ENCODE data around the gene CAPZA3. TPM values are rescaled to one million over a fixed set of nuclear protein-coding genes. Genes with fewer than 3 reads are reported as not detected.
"Not testable (repeated sequence)": the region's sequence is repeated elsewhere in the genome, so short reads cannot be mapped to it uniquely, and the experiment has no call there.

CAPZA3 gene
- total RNA-seq, 2 experiments from 2014 or later = not detected

DNA sequence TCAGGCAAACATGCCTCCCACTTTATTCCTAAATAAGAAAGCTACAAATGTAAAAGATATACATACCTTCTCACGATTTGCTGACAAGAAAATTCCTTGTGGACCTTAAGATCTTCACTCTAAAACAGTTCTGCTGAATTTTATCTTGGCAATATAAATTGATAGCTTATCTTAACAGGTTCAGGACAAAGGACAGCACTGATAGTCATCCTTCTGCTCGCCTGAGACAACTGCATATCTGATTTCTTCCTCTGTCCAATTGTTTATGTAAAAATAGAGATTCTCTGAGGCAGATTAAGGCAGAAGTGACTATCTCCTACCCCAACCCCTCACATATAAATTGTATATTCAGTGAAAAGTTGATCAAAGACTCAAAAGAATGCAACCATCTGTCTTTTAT is 44.9 kb downstream of the CAPZA3 start:
- Mint-ChIP-seq H3K36me3 (ENCODE audit: low read depth) (no peaks in the 10 kb centered on the region), H3K27ac (no peak overlapping the region), H3K27me3 (no peaks in the 10 kb centered on the region), H3K4me3 (no peak overlapping the region), H3K4me1 (ENCODE audit: low read depth) (no peaks in the 10 kb centered on the region), H3K9me3 (peaks cover 15% of the 10 kb centered on the region)
- TF ChIP-seq, protein P1, sequence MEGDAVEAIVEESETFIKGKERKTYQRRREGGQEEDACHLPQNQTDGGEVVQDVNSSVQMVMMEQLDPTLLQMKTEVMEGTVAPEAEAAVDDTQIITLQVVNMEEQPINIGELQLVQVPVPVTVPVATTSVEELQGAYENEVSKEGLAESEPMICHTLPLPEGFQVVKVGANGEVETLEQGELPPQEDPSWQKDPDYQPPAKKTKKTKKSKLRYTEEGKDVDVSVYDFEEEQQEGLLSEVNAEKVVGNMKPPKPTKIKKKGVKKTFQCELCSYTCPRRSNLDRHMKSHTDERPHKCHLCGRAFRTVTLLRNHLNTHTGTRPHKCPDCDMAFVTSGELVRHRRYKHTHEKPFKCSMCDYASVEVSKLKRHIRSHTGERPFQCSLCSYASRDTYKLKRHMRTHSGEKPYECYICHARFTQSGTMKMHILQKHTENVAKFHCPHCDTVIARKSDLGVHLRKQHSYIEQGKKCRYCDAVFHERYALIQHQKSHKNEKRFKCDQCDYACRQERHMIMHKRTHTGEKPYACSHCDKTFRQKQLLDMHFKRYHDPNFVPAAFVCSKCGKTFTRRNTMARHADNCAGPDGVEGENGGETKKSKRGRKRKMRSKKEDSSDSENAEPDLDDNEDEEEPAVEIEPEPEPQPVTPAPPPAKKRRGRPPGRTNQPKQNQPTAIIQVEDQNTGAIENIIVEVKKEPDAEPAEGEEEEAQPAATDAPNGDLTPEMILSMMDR (IDR thresholded peaks at IDR 0.05) = no peak
- intact Hi-C loops (cut with micrococcal nuclease) = no loop called here
- no peak for ATAC-seq
- ChIA-PET CTCF (no interaction called here), POLR2A (no interaction called here)
- DNase-seq = no peak

DNA sequence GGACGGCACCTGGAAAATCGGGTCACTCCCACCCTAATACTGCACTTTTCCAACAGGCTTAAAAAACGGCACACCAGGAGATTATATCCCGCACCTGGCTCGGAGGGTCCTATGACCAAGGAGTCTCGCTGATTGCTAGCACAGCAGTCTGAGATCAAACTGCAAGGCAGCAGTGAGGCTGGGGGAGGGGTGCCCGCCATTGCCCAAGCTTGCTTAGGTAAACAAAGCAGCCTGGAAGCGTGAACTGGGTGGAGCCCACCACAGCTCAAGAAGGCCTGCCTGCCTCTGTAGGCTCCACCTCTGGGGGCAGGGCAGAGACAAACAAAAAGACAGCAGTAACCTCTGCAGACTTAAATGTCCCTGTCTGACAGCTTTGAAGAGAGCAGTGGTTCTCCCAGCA is 47.5 kb downstream of the CAPZA3 start:
- H3K4me3 Mint-ChIP-seq; H3K36me3 Mint-ChIP-seq (ENCODE audit: low read depth); H3K4me1 Mint-ChIP-seq (ENCODE audit: low read depth); ATAC-seq; CTCF ChIA-PET; POLR2A ChIA-PET; H3K27me3 Mint-ChIP-seq; H3K27ac Mint-ChIP-seq; DNase-seq; intact Hi-C loops (cut with micrococcal nuclease); H3K9me3 Mint-ChIP-seq: not testable (repeated sequence)

Other genes with a start within 250 kb of the CAPZA3 start
- gene PLCZ1, start 107 bp upstream of the CAPZA3 start, total RNA-seq = not detected